Sigmoid colon (tissue), 3 donors: Measurements from ENCODE around the gene TRPM2.

Experiments used
- CTCF ChIP-seq, 4 experiments: fragments of 450-650 bp in 3 of 4; fragments of 200-600 bp in 1 of 4; IDR thresholded peaks; one replicate each; pipeline ENCODE4 v1.5.1; 2016 to 2019; ENCODE audit warnings: antibody characterized with exemption in 4 of 4, mild to moderate bottlenecking in 3 of 4, moderate library complexity in 2 of 4
- POLR2A ChIP-seq, 2 donors: fragments of 450-650 bp; IDR thresholded peaks; one replicate each; pipeline ENCODE4 v1.6.1; 2016; ENCODE audit warnings: antibody characterized with exemption in 2 of 2, mild to moderate bottlenecking in 2 of 2, moderate library complexity in 2 of 2

- TF ChIP-seq CTCF (IDR thresholded peaks at IDR 0.05) (no peak), POLR2A (IDR thresholded peaks at IDR 0.05) (no peak)
Measured at GRCh38 chr21:44419679-44420078, 66.3 kb downstream of the TRPM2 start.
